ENCODE results near the gene C6orf47.
A peak's percentile ranks its signal among the peaks of the same experiment; 100 is the strongest.

DNA sequence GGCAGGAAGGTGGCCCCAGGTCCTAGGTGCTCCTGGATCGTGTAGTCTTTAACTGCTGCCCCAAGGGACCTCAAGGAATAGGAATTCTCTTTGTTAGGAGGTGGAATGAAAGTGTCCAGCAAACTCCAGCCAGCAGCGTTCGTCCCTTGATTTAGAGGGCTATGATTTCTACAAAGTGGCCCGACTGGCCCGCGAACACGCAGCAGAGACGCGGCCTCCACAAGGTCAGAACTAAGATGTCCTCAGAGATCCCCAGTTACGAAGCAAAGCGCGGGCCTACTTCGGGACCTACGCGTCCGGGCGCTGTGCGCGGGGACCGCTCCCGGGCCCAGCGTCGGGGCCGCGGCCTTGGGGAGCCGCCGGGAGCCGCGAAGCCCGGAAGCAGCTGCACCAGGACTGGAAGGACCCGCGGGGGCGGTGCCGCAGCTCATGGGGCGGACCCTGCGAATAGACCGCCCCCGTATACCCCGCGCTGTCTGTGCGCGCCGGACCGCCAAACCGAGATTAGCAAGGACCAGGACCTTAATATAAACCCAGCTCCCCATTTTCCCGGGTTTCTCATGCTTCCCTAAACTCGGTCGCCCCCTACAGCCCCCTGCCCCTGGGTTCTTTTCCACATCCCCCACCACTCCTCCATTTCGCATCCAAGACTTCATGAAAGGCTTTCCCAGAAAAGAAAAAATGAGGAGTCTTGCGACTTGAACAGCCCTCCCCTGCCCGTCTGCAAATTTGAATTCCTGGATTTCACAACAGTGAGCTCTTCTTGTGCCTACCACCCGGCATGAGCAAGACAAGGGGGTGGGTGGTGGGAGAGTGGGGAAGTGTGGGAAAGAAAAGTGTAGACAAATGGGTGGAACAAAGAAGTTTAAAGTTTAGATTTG, at the start of gene C6orf47:
- TF ChIP-seq, protein P1, sequence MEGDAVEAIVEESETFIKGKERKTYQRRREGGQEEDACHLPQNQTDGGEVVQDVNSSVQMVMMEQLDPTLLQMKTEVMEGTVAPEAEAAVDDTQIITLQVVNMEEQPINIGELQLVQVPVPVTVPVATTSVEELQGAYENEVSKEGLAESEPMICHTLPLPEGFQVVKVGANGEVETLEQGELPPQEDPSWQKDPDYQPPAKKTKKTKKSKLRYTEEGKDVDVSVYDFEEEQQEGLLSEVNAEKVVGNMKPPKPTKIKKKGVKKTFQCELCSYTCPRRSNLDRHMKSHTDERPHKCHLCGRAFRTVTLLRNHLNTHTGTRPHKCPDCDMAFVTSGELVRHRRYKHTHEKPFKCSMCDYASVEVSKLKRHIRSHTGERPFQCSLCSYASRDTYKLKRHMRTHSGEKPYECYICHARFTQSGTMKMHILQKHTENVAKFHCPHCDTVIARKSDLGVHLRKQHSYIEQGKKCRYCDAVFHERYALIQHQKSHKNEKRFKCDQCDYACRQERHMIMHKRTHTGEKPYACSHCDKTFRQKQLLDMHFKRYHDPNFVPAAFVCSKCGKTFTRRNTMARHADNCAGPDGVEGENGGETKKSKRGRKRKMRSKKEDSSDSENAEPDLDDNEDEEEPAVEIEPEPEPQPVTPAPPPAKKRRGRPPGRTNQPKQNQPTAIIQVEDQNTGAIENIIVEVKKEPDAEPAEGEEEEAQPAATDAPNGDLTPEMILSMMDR (IDR thresholded peaks at IDR 0.05): no peak
- TF ChIP-seq POLR2AphosphoS5 (IDR thresholded peaks at IDR 0.05) (peak; percentile 88 to 96), EP300 (IDR thresholded peaks at IDR 0.05) (no peak)

Measured in esophagus muscularis mucosa (tissue), 4 donors.